ENCODE measurements around the gene CELA1. TPM values are rescaled to one million over a fixed set of nuclear protein-coding genes. Genes with fewer than 3 reads are reported as not detected.

Gene CELA1
- total RNA-seq, 2 donors from 2014 or later = not detected

DNA sequence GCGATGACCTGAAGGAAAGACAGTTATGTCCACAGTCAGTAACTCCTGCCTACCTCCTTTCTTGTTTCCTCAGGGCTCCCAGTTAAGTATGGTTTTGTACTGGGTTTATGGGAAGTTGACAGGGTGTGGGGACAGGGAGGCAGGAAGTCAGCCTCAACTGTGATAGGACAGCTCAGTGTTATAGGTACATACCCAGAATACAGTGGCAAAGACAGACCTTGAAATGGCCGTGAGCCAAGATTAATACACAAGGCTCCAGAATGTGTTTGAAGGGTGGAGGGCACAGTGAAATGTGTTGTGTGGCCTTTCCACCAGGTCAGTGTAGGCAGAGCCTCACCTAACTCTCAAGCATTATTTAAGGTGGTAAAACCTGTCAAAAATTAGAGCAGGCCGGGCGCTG lies 17.9 kb downstream of the CELA1 start:
- WGBS = 89% methylated on average over 4 of the region's 4 CpGs
- intact Hi-C loops (cut with DNase I) = no loop called here

DNA sequence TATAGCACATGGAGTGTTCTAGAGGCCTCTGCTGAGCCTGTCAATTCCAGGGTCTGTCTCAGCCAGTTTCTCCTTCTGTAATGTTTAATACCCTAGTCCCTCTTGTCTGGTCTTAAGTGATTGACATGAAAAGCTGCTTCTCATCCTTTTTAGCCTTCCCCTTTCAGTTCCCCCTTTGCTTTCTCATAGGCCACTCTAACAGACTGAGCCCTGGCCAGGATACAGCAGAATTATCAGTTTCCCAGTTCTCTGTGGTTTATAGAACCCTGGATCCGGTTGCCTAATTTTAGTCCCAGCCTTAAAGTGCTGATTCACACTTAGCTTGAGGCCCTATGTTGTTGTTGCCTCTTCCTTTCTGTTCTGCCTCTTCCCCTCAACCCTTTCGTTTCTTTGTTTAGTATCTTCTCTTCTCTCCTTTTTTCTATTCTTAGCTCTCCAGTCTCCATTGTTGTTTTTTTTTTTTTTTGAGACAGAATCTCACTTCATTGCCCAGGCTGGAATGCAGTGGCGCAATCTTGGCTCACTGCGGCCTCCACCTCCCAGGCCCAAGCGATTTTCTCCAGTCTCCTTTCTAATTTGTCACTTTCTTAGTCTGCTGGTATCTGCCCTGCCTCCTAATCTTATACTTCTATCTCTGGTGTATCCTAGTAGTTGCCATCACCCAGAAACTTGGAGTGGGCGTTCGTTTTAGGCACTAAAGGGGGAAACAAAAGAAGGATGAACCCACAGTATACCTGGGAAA lies 19.6 kb downstream of the CELA1 start:
- WGBS = 67% methylated on average over 7 of the region's 7 CpGs
- no peak for TF ChIP-seq POLR2AphosphoS5 (IDR thresholded peaks at IDR 0.05)
- TF ChIP-seq POLR2A (IDR thresholded peaks at IDR 0.05) = no peak
- TF ChIP-seq, protein P1, sequence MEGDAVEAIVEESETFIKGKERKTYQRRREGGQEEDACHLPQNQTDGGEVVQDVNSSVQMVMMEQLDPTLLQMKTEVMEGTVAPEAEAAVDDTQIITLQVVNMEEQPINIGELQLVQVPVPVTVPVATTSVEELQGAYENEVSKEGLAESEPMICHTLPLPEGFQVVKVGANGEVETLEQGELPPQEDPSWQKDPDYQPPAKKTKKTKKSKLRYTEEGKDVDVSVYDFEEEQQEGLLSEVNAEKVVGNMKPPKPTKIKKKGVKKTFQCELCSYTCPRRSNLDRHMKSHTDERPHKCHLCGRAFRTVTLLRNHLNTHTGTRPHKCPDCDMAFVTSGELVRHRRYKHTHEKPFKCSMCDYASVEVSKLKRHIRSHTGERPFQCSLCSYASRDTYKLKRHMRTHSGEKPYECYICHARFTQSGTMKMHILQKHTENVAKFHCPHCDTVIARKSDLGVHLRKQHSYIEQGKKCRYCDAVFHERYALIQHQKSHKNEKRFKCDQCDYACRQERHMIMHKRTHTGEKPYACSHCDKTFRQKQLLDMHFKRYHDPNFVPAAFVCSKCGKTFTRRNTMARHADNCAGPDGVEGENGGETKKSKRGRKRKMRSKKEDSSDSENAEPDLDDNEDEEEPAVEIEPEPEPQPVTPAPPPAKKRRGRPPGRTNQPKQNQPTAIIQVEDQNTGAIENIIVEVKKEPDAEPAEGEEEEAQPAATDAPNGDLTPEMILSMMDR (IDR thresholded peaks at IDR 0.05) = no peak
- no peak overlapping the region for H3K4me3 ChIP-seq
- no peak overlapping the region for H3K27ac ChIP-seq
- H3K4me1 ChIP-seq (replicated peaks) = no peaks in the 10 kb centered on the region
- intact Hi-C loops (cut with DNase I) = no loop called here
- no peaks in the 10 kb centered on the region for H3K27me3 ChIP-seq (replicated peaks; ENCODE audit: insufficient read depth)
- DNase-seq (ENCODE audit: low spot score) = no peak
- no peaks in the 10 kb centered on the region for H3K9me3 ChIP-seq
- no peaks in the 10 kb centered on the region for H3K36me3 ChIP-seq

More for the DNA sequence above, 17.9 kb downstream of the CELA1 start:
- no peak for DNase-seq (ENCODE audit: low spot score)
- no peak overlapping the region for H3K4me3 ChIP-seq
- TF ChIP-seq, protein P1 (IDR thresholded peaks at IDR 0.05) = no peak
- TF ChIP-seq POLR2AphosphoS5 (IDR thresholded peaks at IDR 0.05) (no peak), POLR2A (IDR thresholded peaks at IDR 0.05) (no peak)
- no peaks in the 10 kb centered on the region for H3K4me1 ChIP-seq (replicated peaks)
- no peaks in the 10 kb centered on the region for H3K9me3 ChIP-seq
- no peak overlapping the region for H3K27ac ChIP-seq
- no peaks in the 10 kb centered on the region for H3K27me3 ChIP-seq (replicated peaks; ENCODE audit: insufficient read depth)
- no peaks in the 10 kb centered on the region for H3K36me3 ChIP-seq

DNA sequence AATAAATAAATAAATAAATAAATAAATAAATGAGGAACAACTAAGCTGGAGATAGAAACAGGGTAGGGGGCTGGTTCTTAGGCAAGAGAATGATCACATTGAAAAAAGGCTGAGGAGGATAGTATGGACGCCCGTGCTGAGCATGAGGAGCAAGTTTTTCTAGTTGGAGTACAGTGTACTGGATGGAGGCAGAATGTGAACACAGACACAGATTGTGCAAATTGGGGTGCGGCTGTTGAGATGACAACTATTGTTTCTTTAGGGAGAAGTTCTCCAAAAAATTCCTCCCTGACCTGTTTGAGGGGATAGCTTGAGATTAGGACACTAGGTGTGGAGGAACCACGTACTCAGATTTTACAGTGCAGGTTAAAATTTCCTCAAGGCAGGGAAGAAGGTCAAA lies 21.5 kb downstream of the CELA1 start:
- Histone ChIP-seq H3K27me3 (replicated peaks; ENCODE audit: insufficient read depth) (no peaks in the 10 kb centered on the region), H3K27ac (no peak overlapping the region), H3K9me3 (no peaks in the 10 kb centered on the region), H3K4me1 (replicated peaks) (no peaks in the 10 kb centered on the region), H3K4me3 (no peak overlapping the region), H3K36me3 (no peaks in the 10 kb centered on the region)
- WGBS = 58% methylated on average over 4 of the region's 4 CpGs
- no peak for DNase-seq (ENCODE audit: low spot score)
- intact Hi-C loops (cut with DNase I) = no loop called here
- TF ChIP-seq, protein P1 (IDR thresholded peaks at IDR 0.05) = no peak
- TF ChIP-seq POLR2A (IDR thresholded peaks at IDR 0.05) = no peak

DNA sequence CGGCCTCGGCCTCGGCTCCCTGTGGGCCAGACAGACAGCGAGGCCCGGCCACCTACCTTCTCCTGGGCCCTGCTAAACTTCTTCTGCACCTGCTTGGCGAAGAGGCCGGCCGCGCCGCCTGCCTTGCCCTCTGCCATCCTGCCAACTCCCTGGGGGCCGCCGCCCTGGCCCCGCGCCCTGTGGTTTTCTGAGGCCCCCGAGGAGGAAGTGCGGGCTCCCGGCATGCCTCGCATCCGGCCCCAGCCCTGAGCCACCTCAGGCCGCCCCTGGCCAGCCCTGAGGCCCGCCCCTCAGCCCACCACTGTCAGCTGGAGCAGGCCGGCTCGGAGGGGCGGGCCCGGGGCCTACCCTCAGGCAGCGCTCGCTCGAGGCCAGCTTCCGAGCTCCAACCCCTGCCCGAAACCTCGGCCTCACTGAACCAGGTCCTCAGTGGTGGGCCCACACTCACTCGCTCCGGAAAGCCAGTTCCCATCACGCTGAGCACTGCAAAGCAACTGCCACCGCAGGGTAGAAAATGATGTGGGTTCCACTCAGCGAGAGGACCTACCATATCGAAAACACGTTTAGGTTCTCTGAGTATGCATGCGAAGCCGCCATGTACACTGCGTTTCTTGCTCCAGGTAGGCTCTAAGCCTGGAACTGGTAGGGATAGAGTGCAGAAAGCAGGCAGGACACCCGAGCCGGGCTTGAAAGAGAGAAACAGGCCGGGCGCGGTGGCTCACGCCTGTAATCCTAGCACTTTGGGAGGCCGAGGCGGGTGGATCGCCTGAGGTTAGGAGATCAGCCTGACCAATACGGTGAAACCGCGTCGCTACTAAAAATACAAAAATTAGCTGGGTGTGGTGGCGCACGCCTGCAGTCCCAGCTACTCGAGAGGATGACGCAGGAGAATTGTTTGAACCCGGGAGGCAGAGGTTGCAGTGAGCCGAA lies 22.2 kb downstream of the CELA1 start, which contains the start of gene BIN2:
Gene BIN2 (minus strand): TSS at position 209 of the 930 bp plus-strand sequence. CDS start 72 bp downstream, at position 137.
- Histone ChIP-seq H3K27ac (peak within 1 kb of the TSS in 1 of 2 donors; percentile 12), H3K4me1 (replicated peaks) (no peaks in the 10 kb centered on the region)
- intact Hi-C loops (cut with DNase I) = no loop called here

More for the DNA sequence above, 22.2 kb downstream of the CELA1 start, which contains the start of gene BIN2:
- Histone ChIP-seq H3K27me3 (replicated peaks; ENCODE audit: insufficient read depth) (no peaks in the 10 kb centered on the region), H3K9me3 (no peaks in the 10 kb centered on the region), H3K4me3 (peak within 1 kb of the TSS; percentile 10 to 11), H3K36me3 (no peaks in the 10 kb centered on the region)
- TF ChIP-seq, protein P1 (IDR thresholded peaks at IDR 0.05) = no peak
- TF ChIP-seq POLR2AphosphoS5 (IDR thresholded peaks at IDR 0.05) (no peak), POLR2A (IDR thresholded peaks at IDR 0.05) (no peak)
- WGBS = 94% methylated on average over 55 of the region's 60 CpGs
- no peak for DNase-seq (ENCODE audit: low spot score)
